HG02938 (cell line): ENCODE measurements around the gene C6orf89.
"Not testable (repeated sequence)": the region's sequence is repeated elsewhere in the genome, so short reads cannot be mapped to it uniquely, and the experiment has no call there.

Source experiments
- ATAC-seq: cut with Tn5 transposase; IDR thresholded peaks from one replicate; pipeline ENCODE4 v1.9.1; 2021; ENCODE audit warnings: mild to moderate bottlenecking, moderate library complexity; ENCODE audit not compliant: unreplicated experiment

C6orf89 gene

GRCh38 chr6:36945301-36945700 lies 59.5 kb downstream of the C6orf89 start:
- no peak for ATAC-seq

DNA sequence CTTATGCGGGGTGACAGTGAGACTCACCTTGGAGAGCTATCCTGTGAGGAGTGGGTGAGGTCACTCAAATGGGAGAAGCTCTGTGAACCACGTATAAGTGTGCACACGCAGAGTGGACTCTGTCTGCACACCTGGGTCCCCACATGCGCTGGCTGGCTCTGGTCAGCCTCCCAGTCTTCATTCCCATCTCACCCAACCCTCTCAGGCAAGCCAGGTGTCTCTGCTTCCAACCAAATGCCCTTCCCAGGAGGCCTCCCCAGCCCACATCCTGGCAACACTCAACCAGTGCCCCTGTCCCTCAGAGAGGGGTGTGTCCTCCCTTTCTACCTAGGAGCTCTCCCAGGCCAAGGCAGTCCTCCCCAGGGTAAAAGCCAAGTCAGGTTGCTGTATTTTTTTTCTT lies 60.8 kb downstream of the C6orf89 start:
- no peak for ATAC-seq

DNA sequence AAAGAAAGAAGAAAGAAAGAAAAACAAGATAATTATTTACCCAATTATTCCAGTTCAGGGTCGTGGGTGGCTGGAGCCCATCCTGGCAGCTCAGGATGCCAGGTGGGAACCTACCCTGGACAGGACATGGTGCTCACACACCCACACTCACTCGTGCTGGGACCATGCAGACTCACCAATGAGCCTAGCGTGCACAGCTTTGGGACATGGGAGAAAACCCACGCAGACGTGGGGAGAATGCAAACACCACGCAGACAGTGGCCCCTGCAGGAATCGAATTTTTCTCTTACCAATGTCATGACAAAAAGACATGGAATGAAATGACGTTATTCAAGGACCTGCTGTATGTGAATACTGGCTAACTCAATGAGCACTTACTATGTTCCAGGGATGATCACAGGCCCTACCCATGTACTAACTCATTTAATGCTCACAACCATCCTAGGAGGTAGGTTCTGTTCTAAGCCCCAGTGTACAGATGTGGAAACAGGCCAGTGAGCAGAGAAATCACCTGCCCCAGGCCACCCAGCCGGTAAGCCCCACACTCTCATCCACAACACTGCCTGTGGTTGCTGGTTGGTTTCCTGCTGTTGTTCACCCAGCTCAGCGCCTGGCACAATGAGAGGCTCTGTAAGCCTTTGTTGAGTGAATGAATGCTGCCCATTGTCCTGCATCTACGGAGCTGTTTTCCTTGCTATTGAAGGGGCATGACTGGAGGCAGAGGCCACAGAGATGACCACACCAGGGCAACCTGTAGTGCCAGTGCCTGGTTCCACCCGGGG lies 62.0 kb downstream of the C6orf89 start:
- ATAC-seq, result no peak

- ATAC-seq, result not testable (repeated sequence)
These were observed 63.3 kb downstream of the C6orf89 start for GRCh38 chr6:36949076-36949475.

- no peak for ATAC-seq
These were observed 63.9 kb downstream of the C6orf89 start for GRCh38 chr6:36949636-36950035.

- ATAC-seq, result no peak
These were observed 68.1 kb downstream of the C6orf89 start for GRCh38 chr6:36953931-36954261.

DNA sequence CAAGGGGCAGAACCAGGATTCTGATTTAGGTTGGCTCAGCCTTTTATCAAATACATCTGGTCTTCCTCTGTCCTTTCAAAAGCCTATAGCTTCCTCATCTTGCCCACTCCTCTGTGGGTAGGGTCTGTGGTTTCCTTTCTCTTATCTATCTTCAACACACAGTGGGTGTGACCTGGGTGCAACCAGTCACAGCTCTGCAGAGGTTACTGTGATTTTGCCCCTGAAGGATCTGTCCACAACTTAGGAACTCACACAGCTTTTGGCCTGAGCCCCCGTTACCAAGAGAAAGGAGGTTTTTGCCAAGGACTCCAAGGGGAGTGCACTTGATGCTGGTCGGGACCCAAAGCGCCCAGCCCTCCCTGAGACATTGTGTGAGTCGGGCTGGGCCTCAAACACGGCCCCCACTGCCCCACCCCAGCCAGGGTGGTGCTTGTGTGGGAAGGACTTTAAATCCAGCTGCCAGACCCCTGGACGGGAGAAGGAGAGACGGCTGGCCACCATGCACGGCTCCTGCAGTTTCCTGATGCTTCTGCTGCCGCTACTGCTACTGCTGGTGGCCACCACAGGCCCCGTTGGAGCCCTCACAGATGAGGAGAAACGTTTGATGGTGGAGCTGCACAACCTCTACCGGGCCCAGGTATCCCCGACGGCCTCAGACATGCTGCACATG lies 68.6 kb downstream of the C6orf89 start, which contains the start of gene PI16:
Gene PI16 (plus strand): TSS at position 477 of the 670 bp plus-strand sequence. CDS start 23 bp downstream, at position 500.
- no peak for ATAC-seq

GRCh38 chr6:36955136-36955535 lies 69.4 kb downstream of the C6orf89 start:
- ATAC-seq, result no peak

- ATAC-seq, result no peak
These were observed 70.1 kb downstream of the C6orf89 start for GRCh38 chr6:36955671-36956445.

DNA sequence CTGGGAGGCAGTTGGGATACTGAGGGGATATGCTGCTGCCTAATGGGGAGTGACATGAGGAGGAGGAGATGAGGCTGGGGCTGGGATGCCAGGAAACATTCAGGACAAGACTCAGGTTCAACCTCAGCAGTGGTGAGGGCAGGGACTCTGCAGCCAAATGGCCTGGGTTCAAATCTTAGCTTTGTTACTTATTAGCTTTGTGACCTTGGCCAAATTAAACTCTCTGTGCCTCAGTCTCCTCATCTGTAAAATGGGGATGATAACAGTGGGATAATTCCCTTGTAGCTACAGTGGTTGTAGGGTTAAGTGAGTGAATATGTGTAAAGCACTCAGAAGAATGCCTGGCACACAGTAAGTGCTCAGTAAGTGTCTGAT lies 70.7 kb downstream of the C6orf89 start:
- no peak for ATAC-seq

DNA sequence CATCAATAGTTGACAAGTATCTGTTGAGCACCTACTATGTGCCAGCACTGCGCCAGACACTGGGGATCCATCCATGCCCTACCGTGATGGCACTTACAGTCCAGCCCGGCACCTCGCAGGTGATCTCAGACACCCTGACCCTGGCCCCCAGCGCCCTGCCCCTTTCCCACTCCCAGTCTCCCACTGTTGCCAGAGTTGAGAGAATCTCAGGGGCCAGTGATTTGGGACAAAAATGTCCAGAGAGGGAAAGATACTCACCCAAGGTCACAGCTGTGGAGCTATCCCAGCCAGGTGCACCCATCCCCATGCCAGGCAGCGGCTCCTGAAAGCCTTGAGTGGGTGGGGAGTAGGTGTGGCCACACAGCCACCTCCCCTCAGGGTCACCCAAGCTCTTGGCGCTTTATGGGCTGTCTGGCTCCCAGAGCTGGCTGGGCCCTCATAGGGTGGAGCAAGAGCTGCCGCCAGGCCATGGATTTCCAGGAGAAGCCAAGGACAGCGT lies 72.1 kb downstream of the C6orf89 start:
- ATAC-seq, result no peak

DNA sequence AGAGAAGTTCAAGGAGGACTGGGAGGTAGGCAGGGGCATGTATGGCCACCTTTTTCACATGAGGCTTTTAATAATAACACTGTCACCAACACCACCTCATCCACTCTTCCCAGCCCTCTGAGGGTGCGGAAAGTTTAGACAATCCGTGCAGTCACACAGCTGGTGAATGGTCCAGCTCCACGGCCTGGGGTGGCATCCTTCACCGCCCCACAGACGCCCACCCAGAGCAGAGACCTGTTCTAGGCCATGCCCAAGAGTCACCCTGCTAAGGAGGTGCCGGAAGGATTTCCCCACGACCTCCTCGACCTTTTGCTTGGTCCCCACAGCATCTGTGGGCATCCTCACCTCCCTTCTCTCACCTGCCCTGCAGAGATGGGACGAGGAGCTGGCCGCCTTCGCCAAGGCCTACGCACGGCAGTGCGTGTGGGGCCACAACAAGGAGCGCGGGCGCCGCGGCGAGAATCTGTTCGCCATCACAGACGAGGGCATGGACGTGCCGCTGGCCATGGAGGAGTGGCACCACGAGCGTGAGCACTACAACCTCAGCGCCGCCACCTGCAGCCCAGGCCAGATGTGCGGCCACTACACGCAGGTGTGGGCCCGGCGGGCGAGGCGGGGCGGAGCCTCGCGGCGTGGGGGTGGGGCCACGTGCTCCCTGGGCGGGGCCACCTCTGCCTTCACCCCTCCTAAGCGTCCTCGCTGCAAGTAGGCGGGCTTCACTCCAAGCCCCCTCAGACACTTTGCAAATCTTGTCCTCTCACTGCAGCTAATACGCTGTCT lies 73.2 kb downstream of the C6orf89 start:
- no peak for ATAC-seq

DNA sequence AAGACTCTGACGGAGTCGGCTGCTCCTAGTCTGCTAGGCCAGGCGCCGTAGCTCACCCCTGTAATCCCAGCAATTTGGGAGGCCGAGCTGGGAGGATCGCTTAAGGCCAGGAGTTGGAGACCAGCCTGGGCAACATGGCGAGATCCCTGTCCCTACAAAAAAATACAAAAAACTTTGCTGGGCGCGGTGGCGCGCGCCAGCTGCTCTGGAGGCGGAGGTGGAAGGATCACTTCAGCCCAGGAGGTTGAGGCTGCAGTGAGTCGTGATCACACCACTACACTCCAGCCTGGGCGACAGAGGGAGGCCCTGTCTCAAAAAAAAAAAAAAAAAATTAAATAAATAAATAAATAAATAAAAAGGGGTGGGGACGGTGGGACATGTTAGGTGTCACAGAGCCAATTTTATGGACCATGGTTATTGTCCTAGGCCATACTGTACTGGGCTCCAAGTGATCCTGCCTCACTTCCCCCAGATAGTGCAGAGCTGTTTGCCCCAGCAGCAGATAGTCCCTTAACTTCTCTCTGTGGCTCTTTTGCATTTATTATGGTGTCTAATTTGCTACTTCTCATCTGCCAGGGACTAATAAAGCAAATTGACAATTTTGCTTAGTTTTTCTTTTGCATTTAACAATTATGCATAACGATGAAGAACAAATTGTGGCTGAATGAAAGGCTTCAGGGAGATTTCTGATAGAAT lies 74.0 kb downstream of the C6orf89 start:
- ATAC-seq, result no peak

- ATAC-seq, result no peak
These were observed 76.0 kb downstream of the C6orf89 start for GRCh38 chr6:36961441-36962435.

DNA sequence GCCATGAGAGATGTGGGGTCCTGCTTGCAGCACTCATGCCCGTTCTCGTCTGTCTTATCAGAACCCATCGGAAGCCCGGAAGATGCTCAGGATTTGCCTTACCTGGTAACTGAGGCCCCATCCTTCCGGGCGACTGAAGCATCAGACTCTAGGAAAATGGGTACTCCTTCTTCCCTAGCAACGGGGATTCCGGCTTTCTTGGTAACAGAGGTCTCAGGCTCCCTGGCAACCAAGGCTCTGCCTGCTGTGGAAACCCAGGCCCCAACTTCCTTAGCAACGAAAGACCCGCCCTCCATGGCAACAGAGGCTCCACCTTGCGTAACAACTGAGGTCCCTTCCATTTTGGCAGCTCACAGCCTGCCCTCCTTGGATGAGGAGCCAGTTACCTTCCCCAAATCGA lies 77.1 kb downstream of the C6orf89 start:
- ATAC-seq, result no peak

- no peak for ATAC-seq
These were observed 77.9 kb downstream of the C6orf89 start for GRCh38 chr6:36963451-36964290.

DNA sequence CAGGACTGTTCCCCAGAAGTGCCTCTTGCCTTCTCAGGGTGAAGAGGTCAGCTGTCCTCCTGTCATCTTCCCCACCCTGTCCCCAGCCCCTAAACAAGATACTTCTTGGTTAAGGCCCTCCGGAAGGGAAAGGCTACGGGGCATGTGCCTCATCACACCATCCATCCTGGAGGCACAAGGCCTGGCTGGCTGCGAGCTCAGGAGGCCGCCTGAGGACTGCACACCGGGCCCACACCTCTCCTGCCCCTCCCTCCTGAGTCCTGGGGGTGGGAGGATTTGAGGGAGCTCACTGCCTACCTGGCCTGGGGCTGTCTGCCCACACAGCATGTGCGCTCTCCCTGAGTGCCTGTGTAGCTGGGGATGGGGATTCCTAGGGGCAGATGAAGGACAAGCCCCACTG lies 78.6 kb downstream of the C6orf89 start:
- ATAC-seq, result no peak

DNA sequence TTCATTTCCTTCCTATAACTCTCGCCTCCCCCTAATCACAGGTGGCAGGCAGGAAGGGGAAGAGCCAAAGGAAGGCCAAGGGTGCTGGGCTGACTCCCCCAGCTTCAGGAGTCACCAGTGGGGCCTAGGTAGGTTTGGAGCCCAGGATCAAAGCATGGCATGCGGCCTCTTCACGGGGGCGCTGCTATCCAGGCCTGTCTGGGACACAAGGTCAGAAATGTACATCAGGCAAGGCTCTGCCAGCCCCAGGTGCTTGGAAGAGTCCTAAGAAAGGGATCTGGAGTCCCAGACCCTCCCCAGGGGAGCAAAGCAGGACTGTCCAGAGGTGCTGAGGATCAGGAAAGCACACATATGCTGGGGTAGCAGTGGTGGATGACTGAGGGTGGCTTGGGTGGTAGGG lies 79.2 kb downstream of the C6orf89 start:
- ATAC-seq, result no peak
